Stomach (tissue), 4 donors: Measurements from ENCODE around the gene NAV3.

Experiments
- CTCF ChIP-seq, 7 experiments: fragments of 450-650 bp in 4 of 7; fragments of 200-600 bp in 3 of 7; sonication (generic) in 3 of 7; IDR thresholded peaks; one replicate each; pipeline ENCODE4 v1.5.1; 2016 to 2019; ENCODE audit warnings: antibody characterized with exemption in 7 of 7, control low read depth in 2 of 7, mild to moderate bottlenecking in 1 of 7
- EP300 ChIP-seq: sonication (generic); formaldehyde crosslinking; IDR thresholded peaks from one replicate; pipeline ENCODE4 v1.6.1; 2017; ENCODE audit warnings: antibody characterized with exemption
- POLR2A ChIP-seq, 4 donors: fragments of 450-650 bp; IDR thresholded peaks; one replicate each; pipeline ENCODE4 v1.6.1; 2016; ENCODE audit warnings: antibody characterized with exemption in 4 of 4, control low read depth in 2 of 4, mild to moderate bottlenecking in 1 of 4, moderate library complexity in 1 of 4
- POLR2AphosphoS5 ChIP-seq, 3 donors: sonication (generic); formaldehyde crosslinking; IDR thresholded peaks; one replicate each; pipeline ENCODE4 v1.6.1; 2016; ENCODE audit warnings: antibody characterized with exemption in 3 of 3

DNA sequence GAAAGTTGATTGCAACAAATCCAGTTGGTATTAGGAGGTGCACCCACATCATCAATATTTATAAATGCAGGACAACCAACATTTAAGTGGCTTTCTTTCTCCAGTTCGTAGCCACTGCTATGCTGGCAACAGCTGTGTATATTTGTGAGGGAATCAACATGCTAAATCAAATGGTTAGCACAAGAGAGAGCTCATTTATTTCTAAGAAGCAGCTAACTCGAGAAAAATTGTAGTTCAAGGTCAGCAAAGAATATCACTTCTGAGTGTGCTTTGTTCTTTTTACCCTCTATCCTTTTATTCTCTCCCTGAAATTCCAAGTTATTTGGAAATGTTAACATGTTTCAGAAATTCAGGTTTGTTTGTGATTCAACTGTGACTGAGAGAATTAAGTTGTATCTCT lies 137.3 kb downstream of the NAV3 start:
- TF ChIP-seq CTCF (IDR thresholded peaks at IDR 0.05) (no peak), EP300 (no peak), POLR2A (IDR thresholded peaks at IDR 0.05) (no peak), POLR2AphosphoS5 (IDR thresholded peaks at IDR 0.05) (no peak)
